HG03139 (cell line): Measurements from ENCODE around the gene TRIM49C.
"Not testable (repeated sequence)": the region's sequence is repeated elsewhere in the genome, so short reads cannot be mapped to it uniquely, and the experiment has no call there.

Experiments used
- ATAC-seq: cut with Tn5 transposase; IDR thresholded peaks from one replicate; pipeline ENCODE4 v1.9.1; 2021; ENCODE audit not compliant: unreplicated experiment

Gene TRIM49C, protein sequence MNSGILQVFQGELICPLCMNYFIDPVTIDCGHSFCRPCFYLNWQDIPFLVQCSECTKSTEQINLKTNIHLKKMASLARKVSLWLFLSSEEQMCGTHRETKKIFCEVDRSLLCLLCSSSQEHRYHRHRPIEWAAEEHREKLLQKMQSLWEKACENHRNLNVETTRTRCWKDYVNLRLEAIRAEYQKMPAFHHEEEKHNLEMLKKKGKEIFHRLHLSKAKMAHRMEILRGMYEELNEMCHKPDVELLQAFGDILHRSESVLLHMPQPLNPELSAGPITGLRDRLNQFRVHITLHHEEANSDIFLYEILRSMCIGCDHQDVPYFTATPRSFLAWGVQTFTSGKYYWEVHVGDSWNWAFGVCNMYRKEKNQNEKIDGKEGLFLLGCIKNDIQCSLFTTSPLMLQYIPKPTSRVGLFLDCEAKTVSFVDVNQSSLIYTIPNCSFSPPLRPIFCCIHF

DNA sequence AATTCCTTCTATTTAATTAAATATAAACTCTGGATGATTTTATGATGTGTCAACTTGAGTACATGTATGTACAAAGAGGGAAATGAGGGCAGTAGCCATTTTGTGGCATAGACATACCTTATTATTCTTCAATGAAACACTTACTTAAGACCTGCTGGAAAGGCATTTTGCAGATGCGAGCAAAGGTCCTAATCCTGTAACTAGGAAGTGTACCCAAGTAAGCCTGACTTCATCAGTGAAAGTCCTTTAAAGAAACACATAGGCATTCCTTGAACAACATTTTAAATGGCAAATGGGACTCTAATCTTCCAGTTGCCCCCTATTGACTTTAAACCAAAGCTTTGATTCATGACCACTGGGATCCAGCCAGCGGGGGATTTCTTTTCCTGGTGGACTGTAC lies at the start of gene TRIM49C:
TSS of gene TRIM49C (plus strand) at position 301 of the 400 bp plus-strand sequence. CDS start 4,106 bp downstream, outside the sequence.
- not testable (repeated sequence) for ATAC-seq

- not testable (repeated sequence) for ATAC-seq
These were observed 6.7 kb upstream of the TRIM49C start for GRCh38 chr11:90024184-90024583.

DNA sequence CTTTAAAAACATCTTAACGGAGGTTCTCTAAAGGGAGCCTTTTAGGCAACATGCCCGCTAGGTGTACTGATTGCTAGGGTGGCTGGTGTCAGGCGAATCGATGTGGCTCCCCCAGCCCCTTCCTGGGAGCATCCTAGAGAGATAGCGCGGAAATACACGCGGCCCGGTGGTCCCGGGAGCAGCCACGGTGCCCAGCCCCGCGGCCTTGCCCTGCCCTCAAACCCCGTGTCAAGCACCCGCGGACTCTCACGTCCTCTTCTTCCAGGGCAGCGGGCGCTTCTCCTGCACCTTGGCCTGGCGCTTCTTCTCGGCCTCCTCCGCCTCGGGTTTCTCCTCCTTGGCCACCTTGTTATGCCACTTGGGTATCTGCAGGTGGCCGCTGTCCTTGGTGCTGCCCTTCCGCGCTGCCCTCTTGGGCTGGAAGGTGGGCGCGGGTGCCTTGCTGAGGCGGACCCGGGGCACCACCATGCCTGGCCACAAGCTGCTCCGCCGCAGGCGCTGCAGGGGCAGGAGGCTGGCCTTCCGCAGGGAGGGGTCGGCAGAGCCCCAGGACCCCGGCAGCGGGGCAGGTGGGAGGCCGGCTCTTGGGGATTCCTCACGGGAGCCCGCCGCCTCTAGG lies 20.8 kb downstream of the TRIM49C start:
- ATAC-seq: not testable (repeated sequence)

DNA sequence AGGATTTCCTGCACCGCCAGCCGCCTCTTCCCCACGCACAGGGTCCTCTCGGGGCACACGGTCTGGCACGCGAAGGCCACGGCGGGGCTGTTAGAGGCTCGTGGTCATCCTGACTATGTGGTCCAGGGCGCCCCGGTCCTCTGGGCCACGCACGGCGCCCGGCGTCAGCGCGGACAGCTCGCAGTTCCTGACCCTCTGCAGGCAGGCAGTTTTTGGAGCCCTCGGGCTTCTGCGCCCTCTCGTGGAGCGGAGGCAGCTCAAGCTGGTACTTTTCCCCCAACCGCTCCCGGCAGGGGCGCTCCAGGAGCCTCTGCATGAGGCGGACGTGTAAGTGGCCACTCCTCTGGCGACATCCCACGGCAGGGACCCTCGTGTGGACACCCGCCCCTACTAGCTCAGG lies 21.4 kb downstream of the TRIM49C start:
- ATAC-seq: not testable (repeated sequence)

GRCh38 chr11:90053545-90053944 lies 22.6 kb downstream of the TRIM49C start:
- not testable (repeated sequence) for ATAC-seq

- not testable (repeated sequence) for ATAC-seq
These were observed 54.7 kb downstream of the TRIM49C start, which contains the start of gene UBTFL1 for GRCh38 chr11:90085650-90086049. Gene UBTFL1 (plus strand): TSS chr11:90085950. CDS start chr11:90085950, 0 bp downstream.

DNA sequence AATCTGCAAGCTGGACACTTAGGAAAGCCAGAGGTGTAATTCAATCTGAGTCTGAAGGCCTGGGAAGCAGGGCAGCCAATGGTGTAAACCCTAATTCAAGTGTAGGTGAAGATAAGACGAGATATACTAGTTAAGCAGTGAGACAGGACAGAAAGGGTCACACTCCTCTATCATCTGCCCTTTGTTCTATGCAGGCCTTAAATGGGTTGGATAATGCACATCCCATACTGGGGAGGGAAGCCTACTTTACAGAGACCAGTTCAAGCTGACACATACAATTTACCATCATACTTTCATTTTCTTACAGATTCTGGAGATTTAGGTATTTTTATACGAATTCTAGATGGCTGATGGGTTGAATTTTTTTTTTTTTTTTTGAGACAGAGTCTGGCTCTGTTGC lies 57.8 kb downstream of the TRIM49C start:
- not testable (repeated sequence) for ATAC-seq
